Neural cell (in vitro differentiated cells): ENCODE results near the gene MMP24OS. TPM values are rescaled to one million over a fixed set of nuclear protein-coding genes. Genes with fewer than 3 reads are reported as not detected.

Experiments used
- H2AFZ ChIP-seq: fragments of 200-600, 300-800 bp; sonication (generic), shearing (Covaris generic); 2 replicates; pipeline ENCODE4 v1.6.0; 2014; ENCODE audit warnings: low read depth, mild to moderate bottlenecking, antibody characterized with exemption, low read length, moderate library complexity
- H3F3A ChIP-seq: fragments of 200-600 bp; shearing (Covaris generic); 2 replicates; pipeline ENCODE4 v1.6.1; 2016; ENCODE audit warnings: mild to moderate bottlenecking, moderate library complexity, mixed read lengths, antibody characterized with exemption, low read length; ENCODE audit not compliant: insufficient read depth, poor library complexity, severe bottlenecking
- H3K27ac ChIP-seq: fragments of 200-600, 300-800 bp; sonication (generic), shearing (Covaris generic); 2 replicates; pipeline ENCODE4 v1.5.1; 2014; ENCODE audit warnings: mild to moderate bottlenecking, low read length, moderate library complexity
- H3K27me3 ChIP-seq: fragments of 300-800, 200-600 bp; sonication (generic), shearing (Covaris generic); 2 replicates; pipeline ENCODE4 v1.6.0; 2014; ENCODE audit warnings: mild to moderate bottlenecking, low read depth, low read length, moderate library complexity; ENCODE audit not compliant: insufficient read depth
- H3K36me3 ChIP-seq: fragments of 300-800, 200-600 bp; sonication (generic), shearing (Covaris generic); 2 replicates; pipeline ENCODE4 v1.5.1; 2014; ENCODE audit warnings: mild to moderate bottlenecking, antibody characterized with exemption, low read length, moderate library complexity; ENCODE audit not compliant: insufficient read depth
- H3K4me2 ChIP-seq: fragments of 300-800, 200-600 bp; sonication (generic), shearing (Covaris generic); 2 replicates; pipeline ENCODE4 v1.6.0; 2014; ENCODE audit warnings: mild to moderate bottlenecking, low read length
- H3K4me3 ChIP-seq: fragments of 300-800, 200-600 bp; sonication (generic), shearing (Covaris generic); 2 replicates; pipeline ENCODE4 v1.5.1; 2014; ENCODE audit warnings: mild to moderate bottlenecking, low read length, moderate library complexity
- H3K79me2 ChIP-seq: fragments of 200-600 bp; shearing (Covaris generic); replicated peaks from 2 replicates; pipeline ENCODE4 v1.6.0; 2014; ENCODE audit warnings: mild to moderate bottlenecking, low read length, moderate library complexity; ENCODE audit not compliant: insufficient read depth
- H3K9ac ChIP-seq: fragments of 300-800, 200-600 bp; sonication (generic), shearing (Covaris generic); 2 replicates; pipeline ENCODE4 v1.6.1; 2016; ENCODE audit warnings: mild to moderate bottlenecking, low read length, mixed read lengths
- H3K9me2 ChIP-seq: fragments of 200-600 bp; shearing (Covaris generic); 2 replicates; pipeline ENCODE4 v1.6.1; 2016; ENCODE audit warnings: mild to moderate bottlenecking, low read length, mixed read lengths; ENCODE audit not compliant: insufficient read depth
- H3K9me3 ChIP-seq: fragments of 200-600, 300-800 bp; sonication (generic), shearing (Covaris generic); 2 replicates; pipeline ENCODE4 v1.6.1; 2016; ENCODE audit warnings: mild to moderate bottlenecking, mixed run types, low read length, moderate library complexity, mixed read lengths
- H4K20me1 ChIP-seq: fragments of 200-600 bp; shearing (Covaris generic); 2 replicates; pipeline ENCODE4 v1.6.1; 2016; ENCODE audit warnings: mild to moderate bottlenecking, mixed run types; ENCODE audit not compliant: insufficient read depth
- EP300 ChIP-seq: fragments of 450-650 bp; conservative IDR thresholded peaks from 2 replicates; pipeline ENCODE4 v1.6.1; 2014; ENCODE audit warnings: antibody characterized with exemption, mild to moderate bottlenecking, moderate library complexity; ENCODE audit not compliant: poor library complexity, severe bottlenecking
- EZH2 ChIP-seq: fragments of 200-600, 300-800 bp; shearing (Covaris generic), sonication (generic); IDR thresholded peaks from 2 replicates; pipeline ENCODE4 v1.6.1; 2014; ENCODE audit warnings: antibody characterized with exemption, low read length, borderline replicate concordance, mild to moderate bottlenecking; ENCODE audit not compliant: insufficient read depth, poor library complexity, severe bottlenecking
- MXI1 ChIP-seq: fragments of 450-650 bp; conservative IDR thresholded peaks from 2 replicates; pipeline ENCODE4 v1.6.1; 2014; ENCODE audit warnings: antibody characterized with exemption, mild to moderate bottlenecking; ENCODE audit not compliant: poor library complexity, severe bottlenecking
- POLR2AphosphoS5 ChIP-seq: IDR thresholded peaks from 2 replicates; pipeline ENCODE4 v1.6.1; 2012
- RAD21 ChIP-seq: fragments of 450-650 bp; conservative IDR thresholded peaks from 2 replicates; pipeline ENCODE4 v1.6.1; 2014; ENCODE audit warnings: antibody characterized with exemption, mild to moderate bottlenecking, moderate library complexity
- SMC3 ChIP-seq: fragments of 450-650 bp; conservative IDR thresholded peaks from 2 replicates; pipeline ENCODE4 v1.6.1; 2014; ENCODE audit warnings: antibody characterized with exemption, mild to moderate bottlenecking, moderate library complexity; ENCODE audit not compliant: poor library complexity
- TAF1 ChIP-seq: IDR thresholded peaks from 2 replicates; pipeline ENCODE4 v1.6.1; 2012; ENCODE audit warnings: low read depth
- polyA plus RNA-seq: library from polyadenylated mRNA; depleted of rRNA; stranded (reverse); fragments of >200 nt; gene quantifications from 2 replicates; pipeline ENCODE4 v1.2.3, GENCODE V29; 2014
- TF ChIP-seq, protein P1 (sequence below): fragments of 450-650 bp; IDR thresholded peaks from 2 replicates; pipeline ENCODE4 v1.5.1; 2014; ENCODE audit warnings: antibody characterized with exemption, mild to moderate bottlenecking, moderate library complexity; ENCODE audit not compliant: poor library complexity, severe bottlenecking
- TF ChIP-seq, protein P2 (sequence below): IDR thresholded peaks from 2 replicates; pipeline ENCODE4 v1.6.1; 2012; ENCODE audit warnings: borderline replicate concordance

MMP24OS gene
- polyA plus RNA-seq, 1 donor from 2014 or later = 7.7 TPM

DNA sequence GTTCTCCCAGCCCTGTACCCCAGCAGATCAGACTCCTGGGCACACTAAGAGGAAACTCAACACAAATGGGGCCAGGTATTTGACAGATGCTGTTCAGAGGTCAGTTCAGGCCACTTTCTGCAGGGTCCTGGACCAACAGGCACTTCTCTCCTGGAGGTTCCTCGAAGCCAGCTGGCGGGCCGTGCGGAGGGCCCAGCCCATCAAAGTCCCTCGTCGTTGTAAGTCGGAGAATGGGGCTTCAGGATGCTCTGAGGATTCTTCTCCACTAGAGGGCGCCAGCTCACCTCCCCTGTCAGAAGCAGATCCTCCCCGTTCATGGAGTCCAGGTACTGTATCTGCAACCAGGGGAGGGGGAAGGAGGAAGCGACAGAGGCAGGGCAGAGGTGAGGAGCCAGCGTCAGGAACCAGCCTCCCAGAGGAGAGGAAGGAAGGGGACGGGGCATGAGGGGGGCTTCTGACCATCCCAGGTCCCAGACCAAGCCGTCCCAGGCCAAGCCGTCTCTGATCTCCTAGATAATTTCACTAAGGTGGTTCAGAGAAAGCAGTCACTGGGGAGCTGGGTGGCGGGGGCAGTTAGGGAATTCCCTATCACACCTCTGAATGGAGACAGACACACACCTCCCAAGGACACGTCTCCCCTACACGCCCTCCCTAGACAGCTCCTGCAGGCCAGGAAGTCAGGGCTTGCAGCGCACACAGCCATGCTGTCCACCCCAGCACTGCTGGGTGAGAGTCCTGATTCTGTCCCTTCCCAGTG lies 26.0 kb upstream of the MMP24OS start:
- Histone ChIP-seq H3K4me2 (no peak overlapping the region), H3K79me2 (no peaks in the 10 kb centered on the region), H3K36me3 (no peaks in the 10 kb centered on the region), H2AFZ (no peak overlapping the region), H3K9me2 (no peaks in the 10 kb centered on the region), H3F3A (no peaks in the 10 kb centered on the region), H3K27me3 (no peaks in the 10 kb centered on the region), H3K27ac (no peak overlapping the region), H3K9ac (no peak overlapping the region), H4K20me1 (no peaks in the 10 kb centered on the region), H3K9me3 (no peaks in the 10 kb centered on the region), H3K4me3 (no peak overlapping the region)
- peak; percentile 79 for TF ChIP-seq RAD21
- TF ChIP-seq MXI1 = peak; percentile 20
- no peak for TF ChIP-seq EP300
- no peak for TF ChIP-seq TAF1
- TF ChIP-seq SMC3 = peak; percentile 77
- TF ChIP-seq EZH2 = no peak
- TF ChIP-seq, protein P1, sequence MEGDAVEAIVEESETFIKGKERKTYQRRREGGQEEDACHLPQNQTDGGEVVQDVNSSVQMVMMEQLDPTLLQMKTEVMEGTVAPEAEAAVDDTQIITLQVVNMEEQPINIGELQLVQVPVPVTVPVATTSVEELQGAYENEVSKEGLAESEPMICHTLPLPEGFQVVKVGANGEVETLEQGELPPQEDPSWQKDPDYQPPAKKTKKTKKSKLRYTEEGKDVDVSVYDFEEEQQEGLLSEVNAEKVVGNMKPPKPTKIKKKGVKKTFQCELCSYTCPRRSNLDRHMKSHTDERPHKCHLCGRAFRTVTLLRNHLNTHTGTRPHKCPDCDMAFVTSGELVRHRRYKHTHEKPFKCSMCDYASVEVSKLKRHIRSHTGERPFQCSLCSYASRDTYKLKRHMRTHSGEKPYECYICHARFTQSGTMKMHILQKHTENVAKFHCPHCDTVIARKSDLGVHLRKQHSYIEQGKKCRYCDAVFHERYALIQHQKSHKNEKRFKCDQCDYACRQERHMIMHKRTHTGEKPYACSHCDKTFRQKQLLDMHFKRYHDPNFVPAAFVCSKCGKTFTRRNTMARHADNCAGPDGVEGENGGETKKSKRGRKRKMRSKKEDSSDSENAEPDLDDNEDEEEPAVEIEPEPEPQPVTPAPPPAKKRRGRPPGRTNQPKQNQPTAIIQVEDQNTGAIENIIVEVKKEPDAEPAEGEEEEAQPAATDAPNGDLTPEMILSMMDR = peak; percentile 88

DNA sequence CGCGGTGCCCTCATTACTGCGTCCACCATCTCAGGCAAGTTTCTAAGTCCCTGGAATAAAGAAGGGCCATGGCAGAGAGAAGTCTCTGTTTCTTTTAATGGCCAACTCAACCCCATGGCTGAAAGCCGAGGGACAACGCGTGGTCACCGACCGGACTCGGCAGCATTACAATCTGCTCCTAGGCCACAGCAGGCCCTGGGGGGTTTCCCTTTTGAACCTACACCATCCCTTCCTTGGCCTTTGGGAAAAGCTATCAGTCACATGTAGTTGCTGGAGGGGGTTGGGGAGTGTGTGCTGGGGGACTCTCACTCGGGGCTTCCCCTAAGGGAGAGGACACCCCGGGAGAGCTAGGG lies 25.4 kb upstream of the MMP24OS start:
- no peaks in the 10 kb centered on the region for H3K79me2 ChIP-seq
- no peaks in the 10 kb centered on the region for H4K20me1 ChIP-seq
- H3K36me3 ChIP-seq = no peaks in the 10 kb centered on the region
- H3K4me2 ChIP-seq = no peak overlapping the region
- no peak overlapping the region for H3K27ac ChIP-seq
- TF ChIP-seq EP300 = no peak
- TF ChIP-seq TAF1 = no peak
- TF ChIP-seq POLR2AphosphoS5 = no peak
- no peak for TF ChIP-seq MXI1
- TF ChIP-seq, protein P1 = no peak
- TF ChIP-seq, protein P2, sequence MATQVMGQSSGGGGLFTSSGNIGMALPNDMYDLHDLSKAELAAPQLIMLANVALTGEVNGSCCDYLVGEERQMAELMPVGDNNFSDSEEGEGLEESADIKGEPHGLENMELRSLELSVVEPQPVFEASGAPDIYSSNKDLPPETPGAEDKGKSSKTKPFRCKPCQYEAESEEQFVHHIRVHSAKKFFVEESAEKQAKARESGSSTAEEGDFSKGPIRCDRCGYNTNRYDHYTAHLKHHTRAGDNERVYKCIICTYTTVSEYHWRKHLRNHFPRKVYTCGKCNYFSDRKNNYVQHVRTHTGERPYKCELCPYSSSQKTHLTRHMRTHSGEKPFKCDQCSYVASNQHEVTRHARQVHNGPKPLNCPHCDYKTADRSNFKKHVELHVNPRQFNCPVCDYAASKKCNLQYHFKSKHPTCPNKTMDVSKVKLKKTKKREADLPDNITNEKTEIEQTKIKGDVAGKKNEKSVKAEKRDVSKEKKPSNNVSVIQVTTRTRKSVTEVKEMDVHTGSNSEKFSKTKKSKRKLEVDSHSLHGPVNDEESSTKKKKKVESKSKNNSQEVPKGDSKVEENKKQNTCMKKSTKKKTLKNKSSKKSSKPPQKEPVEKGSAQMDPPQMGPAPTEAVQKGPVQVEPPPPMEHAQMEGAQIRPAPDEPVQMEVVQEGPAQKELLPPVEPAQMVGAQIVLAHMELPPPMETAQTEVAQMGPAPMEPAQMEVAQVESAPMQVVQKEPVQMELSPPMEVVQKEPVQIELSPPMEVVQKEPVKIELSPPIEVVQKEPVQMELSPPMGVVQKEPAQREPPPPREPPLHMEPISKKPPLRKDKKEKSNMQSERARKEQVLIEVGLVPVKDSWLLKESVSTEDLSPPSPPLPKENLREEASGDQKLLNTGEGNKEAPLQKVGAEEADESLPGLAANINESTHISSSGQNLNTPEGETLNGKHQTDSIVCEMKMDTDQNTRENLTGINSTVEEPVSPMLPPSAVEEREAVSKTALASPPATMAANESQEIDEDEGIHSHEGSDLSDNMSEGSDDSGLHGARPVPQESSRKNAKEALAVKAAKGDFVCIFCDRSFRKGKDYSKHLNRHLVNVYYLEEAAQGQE = no peak
- TF ChIP-seq RAD21 = no peak
- no peak for TF ChIP-seq EZH2
- no peaks in the 10 kb centered on the region for H3K9me3 ChIP-seq
- H3K4me3 ChIP-seq = no peak overlapping the region
- no peak overlapping the region for H2AFZ ChIP-seq
- no peaks in the 10 kb centered on the region for H3K9me2 ChIP-seq
- H3K27me3 ChIP-seq = no peaks in the 10 kb centered on the region
- no peaks in the 10 kb centered on the region for H3F3A ChIP-seq
- no peak overlapping the region for H3K9ac ChIP-seq
